ENCODE data around the gene SREK1IP1.
"Not testable (repeated sequence)": the region's sequence is repeated elsewhere in the genome, so short reads cannot be mapped to it uniquely, and the experiment has no call there.

The SREK1IP1 gene

DNA sequence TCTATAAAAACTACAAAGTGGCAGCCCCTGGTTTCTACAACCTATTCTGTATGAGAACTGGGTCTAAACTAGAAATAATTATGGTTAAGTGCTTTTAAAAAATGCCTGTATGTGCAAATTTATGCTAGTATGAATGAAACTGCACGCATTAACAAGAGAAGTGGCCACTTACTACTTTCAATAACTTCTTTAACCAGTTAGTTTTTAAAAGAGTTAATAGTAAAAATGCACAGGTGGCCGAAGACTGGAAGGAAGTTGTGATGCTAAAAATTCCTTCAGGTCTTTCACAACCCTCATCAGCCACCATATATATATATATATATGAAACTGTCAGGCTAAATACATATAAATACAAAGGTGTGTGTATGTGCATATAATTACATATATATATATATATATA, 41.3 kb downstream of the SREK1IP1 start:
- TF ChIP-seq, protein P1, sequence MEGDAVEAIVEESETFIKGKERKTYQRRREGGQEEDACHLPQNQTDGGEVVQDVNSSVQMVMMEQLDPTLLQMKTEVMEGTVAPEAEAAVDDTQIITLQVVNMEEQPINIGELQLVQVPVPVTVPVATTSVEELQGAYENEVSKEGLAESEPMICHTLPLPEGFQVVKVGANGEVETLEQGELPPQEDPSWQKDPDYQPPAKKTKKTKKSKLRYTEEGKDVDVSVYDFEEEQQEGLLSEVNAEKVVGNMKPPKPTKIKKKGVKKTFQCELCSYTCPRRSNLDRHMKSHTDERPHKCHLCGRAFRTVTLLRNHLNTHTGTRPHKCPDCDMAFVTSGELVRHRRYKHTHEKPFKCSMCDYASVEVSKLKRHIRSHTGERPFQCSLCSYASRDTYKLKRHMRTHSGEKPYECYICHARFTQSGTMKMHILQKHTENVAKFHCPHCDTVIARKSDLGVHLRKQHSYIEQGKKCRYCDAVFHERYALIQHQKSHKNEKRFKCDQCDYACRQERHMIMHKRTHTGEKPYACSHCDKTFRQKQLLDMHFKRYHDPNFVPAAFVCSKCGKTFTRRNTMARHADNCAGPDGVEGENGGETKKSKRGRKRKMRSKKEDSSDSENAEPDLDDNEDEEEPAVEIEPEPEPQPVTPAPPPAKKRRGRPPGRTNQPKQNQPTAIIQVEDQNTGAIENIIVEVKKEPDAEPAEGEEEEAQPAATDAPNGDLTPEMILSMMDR (IDR thresholded peaks at IDR 0.05; ENCODE audit: borderline replicate concordance, control extremely low read depth, extremely low read depth, insufficient read depth, missing control alignments), result no peak
- no peak for DNase-seq (ENCODE audit: low spot score)
- in situ Hi-C loops (cut with MboI; ENCODE audit: low sequenced_read_pairs, unreplicated experiment), result no loop called here

DNA sequence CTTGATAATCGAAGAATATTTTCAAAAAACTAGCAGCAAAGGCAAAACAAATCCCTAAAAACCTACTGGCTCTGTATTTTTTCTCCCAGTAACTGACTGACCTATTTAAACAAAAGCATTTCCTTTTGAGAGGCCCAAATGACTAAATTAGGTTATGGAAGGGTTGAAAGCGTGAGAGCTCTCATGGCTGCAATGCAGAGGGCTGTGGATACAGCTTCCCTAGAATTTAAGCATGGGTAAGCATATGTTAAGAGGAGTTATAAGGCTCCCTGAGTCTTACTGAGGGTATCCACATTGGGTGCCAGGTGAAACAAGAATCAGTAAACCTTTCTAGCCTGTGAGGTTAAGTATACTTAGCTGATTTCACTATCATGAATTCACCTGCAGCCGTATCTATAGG, 45.9 kb downstream of the SREK1IP1 start:
- TF ChIP-seq, protein P1 (IDR thresholded peaks at IDR 0.05; ENCODE audit: borderline replicate concordance, control extremely low read depth, extremely low read depth, insufficient read depth, missing control alignments), result no peak
- no peak for DNase-seq (ENCODE audit: low spot score)
- in situ Hi-C loops (cut with MboI; ENCODE audit: low sequenced_read_pairs, unreplicated experiment), result no loop called here

DNA sequence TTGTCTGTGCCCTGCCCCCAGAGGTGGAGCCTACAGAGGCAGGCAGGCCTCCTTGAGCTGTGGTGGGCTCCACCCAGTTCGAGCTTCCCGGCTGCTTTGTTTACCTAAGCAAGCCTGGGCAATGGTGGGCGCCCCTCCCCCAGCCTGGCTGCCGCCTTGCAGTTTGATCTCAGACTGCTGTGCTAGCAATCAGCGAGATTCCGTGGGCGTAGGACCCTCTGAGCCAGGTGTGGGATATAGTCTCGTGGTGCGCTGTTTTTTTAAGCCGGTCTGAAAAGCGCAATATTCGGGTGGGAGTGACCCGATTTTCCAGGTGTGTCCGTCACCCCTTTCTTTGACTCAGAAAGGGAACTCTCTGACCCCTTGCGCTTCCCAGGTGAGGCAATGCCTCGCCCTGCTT, 54.0 kb downstream of the SREK1IP1 start:
- in situ Hi-C loops (cut with MboI; ENCODE audit: low sequenced_read_pairs, unreplicated experiment); DNase-seq (ENCODE audit: low spot score): not testable (repeated sequence)

DNA sequence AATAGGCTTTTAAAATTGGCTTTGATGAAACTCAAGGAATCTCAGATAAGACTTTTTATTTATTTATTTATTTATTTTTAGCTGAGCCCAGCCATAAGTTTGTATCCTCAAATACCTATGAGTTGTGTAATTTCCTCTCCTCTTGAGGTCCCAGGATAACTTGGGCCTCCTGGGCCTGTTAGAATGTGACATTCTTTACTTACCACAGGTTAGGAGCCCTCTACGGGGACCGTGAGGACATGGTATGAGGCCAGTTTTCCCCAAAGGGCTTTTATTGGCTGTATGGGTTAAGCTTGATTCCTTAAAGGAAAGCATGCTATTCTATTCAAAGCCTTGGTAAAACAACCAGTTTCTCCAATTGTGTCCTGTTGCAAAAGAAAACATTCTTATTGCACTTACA, 61.3 kb downstream of the SREK1IP1 start:
- in situ Hi-C loops (cut with MboI; ENCODE audit: low sequenced_read_pairs, unreplicated experiment), result no loop called here
- TF ChIP-seq, protein P1 (IDR thresholded peaks at IDR 0.05; ENCODE audit: borderline replicate concordance, control extremely low read depth, extremely low read depth, insufficient read depth, missing control alignments), result no peak
- no peak for DNase-seq (ENCODE audit: low spot score)

- DNase-seq (ENCODE audit: low spot score); in situ Hi-C loops (cut with MboI; ENCODE audit: low sequenced_read_pairs, unreplicated experiment): not testable (repeated sequence)
Observed at GRCh38 chr5:64706074-64706473, 62.4 kb downstream of the SREK1IP1 start.

- DNase-seq (ENCODE audit: low spot score), result no peak
- in situ Hi-C loops (cut with MboI; ENCODE audit: low sequenced_read_pairs, unreplicated experiment), result no loop called here
- TF ChIP-seq, protein P1 (IDR thresholded peaks at IDR 0.05; ENCODE audit: borderline replicate concordance, control extremely low read depth, extremely low read depth, insufficient read depth, missing control alignments), result no peak
Observed at GRCh38 chr5:64700765-64701164, 67.7 kb downstream of the SREK1IP1 start.

GRCh38 chr5:64696414-64696813, 72.1 kb downstream of the SREK1IP1 start:
- in situ Hi-C loops (cut with MboI; ENCODE audit: low sequenced_read_pairs, unreplicated experiment); DNase-seq (ENCODE audit: low spot score): not testable (repeated sequence)

GRCh38 chr5:64693636-64694035, 74.9 kb downstream of the SREK1IP1 start:
- no peak for DNase-seq (ENCODE audit: low spot score)
- in situ Hi-C loops (cut with MboI; ENCODE audit: low sequenced_read_pairs, unreplicated experiment), result no loop called here
- TF ChIP-seq, protein P1 (IDR thresholded peaks at IDR 0.05; ENCODE audit: borderline replicate concordance, control extremely low read depth, extremely low read depth, insufficient read depth, missing control alignments), result no peak
